AG09309 (cell line): ENCODE measurements around the gene CRYBA2.

ENCODE experiments used
- DNase-seq: peaks from one replicate; pipeline ENCODE4 v3.0.0-alpha.2; 2010; ENCODE audit warnings: low read depth
- H3K4me3 ChIP-seq: 2 replicates; pipeline ENCODE4 v1.5.1; 2011; ENCODE audit warnings: mild to moderate bottlenecking, low read depth, low read length, moderate library complexity; ENCODE audit not compliant: control insufficient read depth
- TF ChIP-seq, protein P1 (sequence below): IDR thresholded peaks from 2 replicates; pipeline ENCODE4 v1.5.1; 2011; ENCODE audit warnings: mild to moderate bottlenecking, low read depth, low read length, inconsistent platforms; ENCODE audit not compliant: insufficient read depth, control insufficient read depth; ENCODE audit errors: missing control alignments

CRYBA2 gene, protein sequence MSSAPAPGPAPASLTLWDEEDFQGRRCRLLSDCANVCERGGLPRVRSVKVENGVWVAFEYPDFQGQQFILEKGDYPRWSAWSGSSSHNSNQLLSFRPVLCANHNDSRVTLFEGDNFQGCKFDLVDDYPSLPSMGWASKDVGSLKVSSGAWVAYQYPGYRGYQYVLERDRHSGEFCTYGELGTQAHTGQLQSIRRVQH

GRCh38 chr2:218993345-218994315 is at the start of gene CRYBA2:
Gene CRYBA2, minus strand, starts transcription at chr2:218993422. Its CDS starts 246 bp downstream, at chr2:218993176.
- DNase-seq = no peak
- peak within 1 kb of the TSS; percentile 32 for H3K4me3 ChIP-seq
- TF ChIP-seq, protein P1, sequence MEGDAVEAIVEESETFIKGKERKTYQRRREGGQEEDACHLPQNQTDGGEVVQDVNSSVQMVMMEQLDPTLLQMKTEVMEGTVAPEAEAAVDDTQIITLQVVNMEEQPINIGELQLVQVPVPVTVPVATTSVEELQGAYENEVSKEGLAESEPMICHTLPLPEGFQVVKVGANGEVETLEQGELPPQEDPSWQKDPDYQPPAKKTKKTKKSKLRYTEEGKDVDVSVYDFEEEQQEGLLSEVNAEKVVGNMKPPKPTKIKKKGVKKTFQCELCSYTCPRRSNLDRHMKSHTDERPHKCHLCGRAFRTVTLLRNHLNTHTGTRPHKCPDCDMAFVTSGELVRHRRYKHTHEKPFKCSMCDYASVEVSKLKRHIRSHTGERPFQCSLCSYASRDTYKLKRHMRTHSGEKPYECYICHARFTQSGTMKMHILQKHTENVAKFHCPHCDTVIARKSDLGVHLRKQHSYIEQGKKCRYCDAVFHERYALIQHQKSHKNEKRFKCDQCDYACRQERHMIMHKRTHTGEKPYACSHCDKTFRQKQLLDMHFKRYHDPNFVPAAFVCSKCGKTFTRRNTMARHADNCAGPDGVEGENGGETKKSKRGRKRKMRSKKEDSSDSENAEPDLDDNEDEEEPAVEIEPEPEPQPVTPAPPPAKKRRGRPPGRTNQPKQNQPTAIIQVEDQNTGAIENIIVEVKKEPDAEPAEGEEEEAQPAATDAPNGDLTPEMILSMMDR = peak; percentile 19

DNA sequence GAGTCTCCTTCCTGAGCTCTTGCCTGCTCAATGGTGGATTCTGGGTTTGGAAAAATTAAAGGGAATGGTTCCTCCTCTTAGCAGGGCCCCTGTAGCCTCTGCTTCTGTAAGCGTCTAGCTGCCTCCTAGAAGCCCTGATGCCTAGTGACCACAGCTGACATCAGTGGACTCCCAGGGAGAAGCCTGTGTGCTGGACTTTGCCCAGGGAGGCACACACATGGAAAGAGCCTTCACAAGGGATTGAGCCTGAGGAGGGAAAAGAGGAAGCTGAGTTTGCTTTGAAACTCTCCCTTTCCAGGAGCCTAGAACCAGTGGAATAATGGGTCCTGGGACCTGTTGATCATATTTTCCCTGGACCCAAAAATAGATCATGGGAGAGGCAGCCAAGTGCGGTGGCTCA is 49.5 kb upstream of the CRYBA2 start:
- TF ChIP-seq, protein P1 = no peak
- DNase-seq = no peak
- no peak overlapping the region for H3K4me3 ChIP-seq

- H3K4me3 ChIP-seq = no peak overlapping the region
- TF ChIP-seq, protein P1 = no peak
- DNase-seq = no peak
Observed at GRCh38 chr2:219042157-219042556, 48.9 kb upstream of the CRYBA2 start.

DNA sequence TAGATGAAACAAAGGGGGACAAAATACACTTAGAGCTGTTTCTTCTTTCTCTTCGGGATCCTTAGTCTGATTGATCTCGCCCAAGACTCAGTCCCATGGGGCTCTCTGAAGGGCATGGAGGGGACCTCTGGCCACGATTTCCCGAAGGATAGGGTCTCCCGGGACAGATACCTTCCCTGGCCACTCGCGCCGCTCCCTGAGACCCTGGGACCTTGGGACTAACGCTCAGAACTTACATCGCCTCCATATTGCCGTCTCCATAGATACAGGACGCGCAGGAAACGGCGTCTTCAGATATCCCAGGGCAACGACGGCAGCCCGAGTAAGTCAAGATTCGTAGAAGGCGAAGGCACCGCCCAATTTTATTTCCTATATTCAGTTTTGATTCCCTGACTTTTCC is 48.0 kb upstream of the CRYBA2 start, which contains the start of gene CFAP65:
TSS of gene CFAP65 (minus strand) at position 265 of the 400 bp plus-strand sequence. CDS start 2,468 bp downstream, outside the sequence.
- DNase-seq = no peak
- TF ChIP-seq, protein P1 = no peak
- H3K4me3 ChIP-seq = peak within 1 kb of the TSS; percentile 41

DNA sequence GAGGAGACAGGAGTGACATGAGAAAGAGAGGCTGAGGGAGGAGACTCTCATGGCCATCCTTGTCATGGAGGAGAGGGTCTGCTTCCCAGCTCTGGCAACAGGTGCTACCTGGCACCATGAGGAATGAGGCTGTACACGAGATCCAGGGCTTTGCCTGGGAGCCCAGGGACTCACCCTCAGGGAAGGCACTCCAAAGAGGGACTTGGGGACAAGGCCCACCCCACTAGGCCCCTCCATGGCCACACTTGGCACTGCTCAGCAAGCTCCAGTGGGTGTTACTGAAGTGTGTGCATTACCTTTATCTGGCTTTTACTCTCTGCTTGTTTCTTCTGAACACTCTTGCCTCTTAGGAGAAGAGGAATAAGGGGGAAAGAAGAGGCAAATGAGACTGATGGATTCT is 45.4 kb upstream of the CRYBA2 start:
- H3K4me3 ChIP-seq = no peak overlapping the region
- DNase-seq = no peak
- TF ChIP-seq, protein P1 = no peak

DNA sequence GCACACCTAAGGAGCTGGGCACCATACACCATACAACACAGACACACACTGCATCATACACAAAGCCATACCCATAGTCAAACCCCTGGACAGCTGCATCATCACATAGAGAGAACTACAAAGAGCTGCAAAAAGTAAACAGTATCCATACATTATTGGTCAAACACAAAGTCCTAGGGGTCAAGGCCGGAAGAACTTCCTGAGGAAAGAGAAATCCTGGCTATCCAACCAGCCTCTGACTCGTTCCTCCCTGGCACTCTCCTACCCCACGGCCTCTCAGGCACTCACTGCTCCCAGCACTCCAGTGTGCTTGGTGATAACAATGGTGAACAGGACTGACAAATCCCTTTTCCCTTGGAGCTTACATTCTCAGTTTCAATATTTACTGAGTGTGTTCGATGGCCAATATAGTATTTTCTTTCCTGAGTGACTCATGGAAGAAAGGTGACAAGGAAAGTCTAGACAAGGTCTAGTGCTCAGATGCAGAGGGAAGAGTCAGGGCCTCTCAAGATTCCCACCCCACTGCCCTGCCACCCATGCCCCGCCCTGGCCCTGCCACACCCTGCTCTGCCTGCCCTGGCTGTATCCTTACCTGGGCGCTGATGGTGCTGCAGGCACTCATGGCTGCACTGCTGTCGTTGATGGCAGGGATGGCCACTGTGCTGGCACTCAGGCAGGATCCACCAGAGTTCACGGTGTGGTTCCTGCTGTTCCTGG is 44.7 kb upstream of the CRYBA2 start:
- no peak for DNase-seq
- H3K4me3 ChIP-seq = no peak overlapping the region
- TF ChIP-seq, protein P1 = no peak
